ENCODE measurements around the gene GET3.
A peak's percentile ranks its signal among the peaks of the same experiment; 100 is the strongest.
"Not testable (repeated sequence)": the region's sequence is repeated elsewhere in the genome, so short reads cannot be mapped to it uniquely, and the experiment has no call there.

The GET3 gene

GRCh38 chr19:12736995-12737834, at the start of gene GET3:
GET3 (plus strand) TSS chr19:12737497; CDS start chr19:12737506, 9 bp downstream.
- no peaks in the 10 kb centered on the region for H3K9me3 ChIP-seq (ENCODE audit: control insufficient read depth, insufficient read depth, low read length)
- H3K27me3 ChIP-seq (ENCODE audit: control insufficient read depth, insufficient read depth, low read length) = no peaks in the 10 kb centered on the region
- H3K4me1 ChIP-seq (ENCODE audit: control insufficient read depth, insufficient read depth, low read length) = peaks cover 3% of the 10 kb centered on the region

DNA sequence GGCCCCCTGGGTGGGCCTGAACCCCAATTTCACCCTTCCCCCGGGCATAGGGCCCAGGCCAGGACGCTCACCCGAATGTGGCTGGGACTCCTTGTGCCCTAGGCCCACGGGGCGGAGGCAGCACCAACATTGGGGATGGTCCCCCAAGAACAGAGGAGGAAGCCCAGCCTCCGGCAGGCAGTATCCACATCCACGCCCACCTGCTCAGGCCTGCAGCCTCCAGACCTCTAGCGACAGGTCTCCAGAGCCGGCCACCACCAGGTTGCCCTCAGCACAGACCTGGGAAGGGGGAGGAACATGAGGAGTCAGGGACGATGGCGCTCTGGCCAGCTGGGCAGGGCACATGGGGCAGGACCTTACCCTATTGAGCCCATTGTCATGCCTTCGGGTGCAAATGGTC, 48.3 kb upstream of the GET3 start:
- no peak overlapping the region for H3K9ac ChIP-seq (ENCODE audit: low read depth, low read length)
- no peaks in the 10 kb centered on the region for H3K4me1 ChIP-seq (ENCODE audit: control insufficient read depth, insufficient read depth, low read length)
- no peaks in the 10 kb centered on the region for H3K27me3 ChIP-seq (ENCODE audit: control insufficient read depth, insufficient read depth, low read length)
- H3K9me3 ChIP-seq (ENCODE audit: control insufficient read depth, insufficient read depth, low read length) = no peaks in the 10 kb centered on the region
- H3K4me3 ChIP-seq (ENCODE audit: low read depth, low read length) = no peak overlapping the region
- peaks cover 9% of the 10 kb centered on the region for H3K36me3 ChIP-seq (ENCODE audit: control insufficient read depth, insufficient read depth, low read length)

More at GRCh38 chr19:12736995-12737834, at the start of gene GET3:
- Histone ChIP-seq H3K36me3 (ENCODE audit: control insufficient read depth, insufficient read depth, low read length) (no peaks in the 10 kb centered on the region), H3K9ac (ENCODE audit: low read depth, low read length) (peak within 1 kb of the TSS; percentile 87), H3K4me3 (ENCODE audit: low read depth, low read length) (peak within 1 kb of the TSS; percentile 94)

- H3K4me3 ChIP-seq (ENCODE audit: low read depth, low read length) = no peak overlapping the region
- H3K36me3 ChIP-seq (ENCODE audit: control insufficient read depth, insufficient read depth, low read length) = peaks cover 9% of the 10 kb centered on the region
- H3K27me3 ChIP-seq (ENCODE audit: control insufficient read depth, insufficient read depth, low read length) = no peaks in the 10 kb centered on the region
- H3K9me3 ChIP-seq (ENCODE audit: control insufficient read depth, insufficient read depth, low read length) = no peaks in the 10 kb centered on the region
- no peaks in the 10 kb centered on the region for H3K4me1 ChIP-seq (ENCODE audit: control insufficient read depth, insufficient read depth, low read length)
- H3K9ac ChIP-seq (ENCODE audit: low read depth, low read length) = no peak overlapping the region
These were observed 47.6 kb upstream of the GET3 start for GRCh38 chr19:12689581-12690216.

- Histone ChIP-seq H3K36me3 (ENCODE audit: control insufficient read depth, insufficient read depth, low read length) (peaks cover 9% of the 10 kb centered on the region), H3K4me1 (ENCODE audit: control insufficient read depth, insufficient read depth, low read length) (no peaks in the 10 kb centered on the region), H3K27me3 (ENCODE audit: control insufficient read depth, insufficient read depth, low read length) (no peaks in the 10 kb centered on the region), H3K9ac (ENCODE audit: low read depth, low read length) (no peak overlapping the region), H3K4me3 (ENCODE audit: low read depth, low read length) (no peak overlapping the region), H3K9me3 (ENCODE audit: control insufficient read depth, insufficient read depth, low read length) (no peaks in the 10 kb centered on the region)
These were observed 44.3 kb upstream of the GET3 start for GRCh38 chr19:12692960-12693359.

DNA sequence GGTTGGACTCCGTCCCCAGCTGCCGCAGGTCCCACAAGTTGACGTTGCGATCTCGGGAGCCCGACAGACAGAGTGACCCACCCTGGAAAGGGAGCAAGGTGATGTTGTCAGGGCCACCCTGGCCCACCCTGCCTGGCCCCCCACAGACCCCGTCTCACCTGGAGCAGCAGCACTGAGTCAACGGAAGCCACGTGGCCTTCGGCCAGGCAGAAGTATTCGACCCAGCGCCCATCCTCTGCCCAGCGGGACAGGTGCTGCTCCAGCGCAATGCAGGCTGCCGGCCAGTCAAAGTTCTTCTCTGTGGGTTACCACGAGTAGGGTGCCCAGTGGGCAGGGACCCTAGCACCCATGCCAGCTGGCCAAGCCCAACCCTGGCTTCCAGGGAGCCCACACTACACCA, 42.7 kb upstream of the GET3 start:
- Histone ChIP-seq H3K9me3 (ENCODE audit: control insufficient read depth, insufficient read depth, low read length) (no peaks in the 10 kb centered on the region), H3K4me3 (ENCODE audit: low read depth, low read length) (no peak overlapping the region), H3K9ac (ENCODE audit: low read depth, low read length) (no peak overlapping the region), H3K4me1 (ENCODE audit: control insufficient read depth, insufficient read depth, low read length) (no peaks in the 10 kb centered on the region), H3K27me3 (ENCODE audit: control insufficient read depth, insufficient read depth, low read length) (no peaks in the 10 kb centered on the region), H3K36me3 (ENCODE audit: control insufficient read depth, insufficient read depth, low read length) (peaks cover 10% of the 10 kb centered on the region)

DNA sequence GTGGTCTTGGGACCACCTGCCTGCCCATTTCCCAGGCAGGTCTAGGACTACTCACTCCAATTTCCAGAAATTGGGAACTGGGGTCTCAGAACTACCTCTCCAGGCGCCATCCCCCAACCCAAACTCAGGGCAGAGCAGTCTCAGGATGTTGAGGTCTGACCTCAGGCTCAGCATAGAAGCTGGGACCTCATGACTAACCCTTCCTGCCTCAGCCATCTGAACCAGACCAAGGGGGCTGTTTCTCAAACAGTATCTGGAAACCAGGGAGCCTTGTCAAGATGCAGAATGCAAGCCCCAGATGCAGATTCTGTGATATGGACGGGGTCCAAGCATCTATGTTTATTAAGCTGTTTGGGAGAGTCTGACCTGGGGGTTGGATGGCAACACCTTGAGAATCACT, 42.2 kb upstream of the GET3 start:
- Histone ChIP-seq H3K9ac (ENCODE audit: low read depth, low read length) (no peak overlapping the region), H3K4me1 (ENCODE audit: control insufficient read depth, insufficient read depth, low read length) (no peaks in the 10 kb centered on the region), H3K27me3 (ENCODE audit: control insufficient read depth, insufficient read depth, low read length) (no peaks in the 10 kb centered on the region), H3K4me3 (ENCODE audit: low read depth, low read length) (no peak overlapping the region), H3K36me3 (ENCODE audit: control insufficient read depth, insufficient read depth, low read length) (peaks cover 7% of the 10 kb centered on the region), H3K9me3 (ENCODE audit: control insufficient read depth, insufficient read depth, low read length) (no peaks in the 10 kb centered on the region)

GRCh38 chr19:12695514-12695913, 41.8 kb upstream of the GET3 start:
- H3K4me3 ChIP-seq (ENCODE audit: low read depth, low read length) = peak overlapping the region; percentile 91
- peaks cover 9% of the 10 kb centered on the region for H3K36me3 ChIP-seq (ENCODE audit: control insufficient read depth, insufficient read depth, low read length)
- H3K9me3 ChIP-seq (ENCODE audit: control insufficient read depth, insufficient read depth, low read length) = no peaks in the 10 kb centered on the region
- H3K9ac ChIP-seq (ENCODE audit: low read depth, low read length) = peak overlapping the region; percentile 38
- H3K4me1 ChIP-seq (ENCODE audit: control insufficient read depth, insufficient read depth, low read length) = no peaks in the 10 kb centered on the region
- no peaks in the 10 kb centered on the region for H3K27me3 ChIP-seq (ENCODE audit: control insufficient read depth, insufficient read depth, low read length)

DNA sequence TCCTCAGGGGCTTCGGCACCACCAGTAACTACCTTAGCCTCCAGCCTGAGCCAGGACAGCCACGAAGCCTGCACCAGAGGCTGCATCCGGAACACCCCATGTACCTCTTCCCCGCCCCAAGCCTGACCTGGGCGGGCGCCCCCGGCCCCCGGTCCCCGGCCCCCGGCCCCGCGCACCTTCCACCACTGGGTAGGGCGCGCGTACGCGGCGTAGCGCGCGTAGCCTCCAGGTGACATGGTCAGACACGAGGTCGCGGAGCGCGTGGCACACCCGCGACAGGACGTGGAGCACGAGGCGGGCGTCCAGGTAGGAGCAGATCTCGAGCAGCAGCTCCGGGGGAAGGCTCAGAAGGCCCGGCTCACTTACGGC, 41.3 kb upstream of the GET3 start:
- peaks cover 13% of the 10 kb centered on the region for H3K36me3 ChIP-seq (ENCODE audit: control insufficient read depth, insufficient read depth, low read length)
- no peaks in the 10 kb centered on the region for H3K9me3 ChIP-seq (ENCODE audit: control insufficient read depth, insufficient read depth, low read length)
- no peaks in the 10 kb centered on the region for H3K27me3 ChIP-seq (ENCODE audit: control insufficient read depth, insufficient read depth, low read length)
- peak overlapping the region; percentile 91 for H3K4me3 ChIP-seq (ENCODE audit: low read depth, low read length)
- H3K9ac ChIP-seq (ENCODE audit: low read depth, low read length) = peak overlapping the region; percentile 54
- H3K4me1 ChIP-seq (ENCODE audit: control insufficient read depth, insufficient read depth, low read length) = no peaks in the 10 kb centered on the region

DNA sequence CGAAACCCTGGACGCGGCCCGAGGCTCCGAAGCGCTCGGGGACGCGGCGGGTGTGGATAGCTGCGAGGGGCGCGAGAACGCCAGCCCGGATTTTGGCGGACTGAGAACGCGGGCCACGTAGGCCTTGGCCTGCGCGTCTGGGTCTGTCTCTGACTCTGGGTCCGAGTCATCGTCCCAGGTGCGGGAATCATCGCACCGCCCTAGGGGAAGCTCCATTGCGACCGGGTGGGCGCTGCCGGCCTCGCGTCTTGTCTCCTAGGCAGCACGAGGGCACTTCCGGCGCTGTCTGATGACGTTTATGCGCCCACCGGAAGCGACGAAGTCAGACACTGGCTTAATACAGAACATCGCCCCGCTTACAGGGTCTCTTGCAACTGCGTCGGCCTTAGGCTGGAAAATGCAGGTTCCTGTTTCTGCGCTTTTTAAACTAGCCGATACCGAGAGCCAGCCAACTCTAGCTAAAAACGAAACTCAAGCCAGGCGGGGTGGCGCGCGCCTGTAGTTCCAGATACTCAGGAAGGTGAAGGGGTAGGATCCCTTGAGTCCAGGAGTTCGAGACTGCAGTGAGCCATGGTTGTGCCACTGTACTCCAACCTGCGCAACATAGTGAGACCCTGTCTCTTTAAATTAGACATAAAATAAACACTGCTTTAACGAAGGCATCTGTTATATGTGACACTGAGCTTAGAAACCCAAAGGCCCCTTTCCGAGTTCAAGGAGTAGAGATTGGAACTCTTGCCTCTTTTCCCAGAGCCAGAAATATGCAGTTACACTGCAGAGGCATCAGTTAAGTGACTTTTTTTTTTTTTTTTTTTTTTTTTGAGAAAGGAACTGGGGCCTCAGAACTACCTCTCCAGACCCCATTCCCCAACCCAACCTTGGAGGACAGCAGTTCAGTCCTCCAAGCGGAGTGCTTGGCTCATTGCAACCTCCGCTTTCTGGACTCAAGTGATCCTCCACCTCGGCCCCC, 40.6 kb upstream of the GET3 start, which contains the start of gene FBXW9:
TSS of gene FBXW9 (minus strand) at position 266 of the 970 bp plus-strand sequence. CDS start at position 216, 50 bp downstream.
- Histone ChIP-seq H3K36me3 (ENCODE audit: control insufficient read depth, insufficient read depth, low read length) (peaks cover 20% of the 10 kb centered on the region), H3K9ac (ENCODE audit: low read depth, low read length) (peak within 1 kb of the TSS; percentile 54), H3K4me3 (ENCODE audit: low read depth, low read length) (peak within 1 kb of the TSS; percentile 91), H3K9me3 (ENCODE audit: control insufficient read depth, insufficient read depth, low read length) (no peaks in the 10 kb centered on the region), H3K4me1 (ENCODE audit: control insufficient read depth, insufficient read depth, low read length) (no peaks in the 10 kb centered on the region), H3K27me3 (ENCODE audit: control insufficient read depth, insufficient read depth, low read length) (no peaks in the 10 kb centered on the region)

DNA sequence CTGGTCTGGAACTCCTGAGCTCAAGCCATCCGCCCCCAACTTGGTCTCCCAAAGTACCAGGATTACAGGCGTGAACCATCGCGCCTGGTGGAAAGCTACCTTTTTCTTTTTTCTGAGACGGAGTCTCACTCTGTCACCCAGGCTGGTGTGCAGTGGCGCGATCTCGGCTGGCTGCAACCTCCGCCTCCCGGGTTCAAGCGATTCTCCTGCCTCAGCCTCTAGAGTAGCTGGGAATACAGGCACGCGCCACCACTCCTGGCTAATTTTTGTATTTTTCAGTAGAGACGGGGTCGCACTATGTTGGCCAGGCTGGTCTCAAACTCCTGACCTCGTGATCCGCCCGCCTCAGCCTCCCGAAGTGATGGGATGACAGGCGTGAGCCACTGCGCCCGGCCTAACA, 39.9 kb upstream of the GET3 start:
- not testable (repeated sequence) for H3K9ac ChIP-seq (ENCODE audit: low read depth, low read length); H3K27me3 ChIP-seq (ENCODE audit: control insufficient read depth, insufficient read depth, low read length); H3K4me1 ChIP-seq (ENCODE audit: control insufficient read depth, insufficient read depth, low read length); H3K9me3 ChIP-seq (ENCODE audit: control insufficient read depth, insufficient read depth, low read length)
- Histone ChIP-seq H3K36me3 (ENCODE audit: control insufficient read depth, insufficient read depth, low read length) (peaks cover 28% of the 10 kb centered on the region), H3K4me3 (ENCODE audit: low read depth, low read length) (peak overlapping the region; percentile 91)

- H3K9me3 ChIP-seq (ENCODE audit: control insufficient read depth, insufficient read depth, low read length) = no peaks in the 10 kb centered on the region
- peaks cover 31% of the 10 kb centered on the region for H3K36me3 ChIP-seq (ENCODE audit: control insufficient read depth, insufficient read depth, low read length)
- no peaks in the 10 kb centered on the region for H3K4me1 ChIP-seq (ENCODE audit: control insufficient read depth, insufficient read depth, low read length)
- no peak overlapping the region for H3K9ac ChIP-seq (ENCODE audit: low read depth, low read length)
- H3K27me3 ChIP-seq (ENCODE audit: control insufficient read depth, insufficient read depth, low read length) = no peaks in the 10 kb centered on the region
- H3K4me3 ChIP-seq (ENCODE audit: low read depth, low read length) = no peak overlapping the region
These were observed 39.2 kb upstream of the GET3 start for GRCh38 chr19:12698138-12698537.

Data from iPS-15b (cell line).